ENCODE data around the gene EEF1E1. TPM values are rescaled to one million over a fixed set of nuclear protein-coding genes. Genes with fewer than 3 reads are reported as not detected.

The EEF1E1 gene
- total RNA-seq, 4 donors from 2014 or later: 14.3 to 32.9 (median 23.0) TPM

DNA sequence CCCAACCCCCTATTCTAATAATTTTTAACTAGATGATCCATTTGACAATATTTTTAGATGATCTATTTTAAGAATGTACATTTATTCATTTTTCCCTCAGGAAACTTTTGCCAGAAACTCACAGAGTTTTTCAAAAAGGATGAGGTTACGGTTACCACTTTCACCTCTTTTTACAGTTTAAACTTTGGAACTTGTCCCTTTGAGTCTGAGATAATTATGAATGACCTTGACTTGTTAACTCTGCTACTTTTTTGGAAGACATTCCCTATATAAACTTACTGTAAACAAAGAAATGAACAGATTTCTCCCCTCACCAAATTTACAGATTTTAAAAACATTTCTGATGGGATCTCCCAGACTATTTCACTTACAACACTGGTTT is 19.8 kb downstream of the EEF1E1 start:
- no peak for DNase-seq (ENCODE audit: low spot score)
- no peak for TF ChIP-seq CTCF (IDR thresholded peaks at IDR 0.05)
- ATAC-seq (ENCODE audit: low FRiP score): no peak

DNA sequence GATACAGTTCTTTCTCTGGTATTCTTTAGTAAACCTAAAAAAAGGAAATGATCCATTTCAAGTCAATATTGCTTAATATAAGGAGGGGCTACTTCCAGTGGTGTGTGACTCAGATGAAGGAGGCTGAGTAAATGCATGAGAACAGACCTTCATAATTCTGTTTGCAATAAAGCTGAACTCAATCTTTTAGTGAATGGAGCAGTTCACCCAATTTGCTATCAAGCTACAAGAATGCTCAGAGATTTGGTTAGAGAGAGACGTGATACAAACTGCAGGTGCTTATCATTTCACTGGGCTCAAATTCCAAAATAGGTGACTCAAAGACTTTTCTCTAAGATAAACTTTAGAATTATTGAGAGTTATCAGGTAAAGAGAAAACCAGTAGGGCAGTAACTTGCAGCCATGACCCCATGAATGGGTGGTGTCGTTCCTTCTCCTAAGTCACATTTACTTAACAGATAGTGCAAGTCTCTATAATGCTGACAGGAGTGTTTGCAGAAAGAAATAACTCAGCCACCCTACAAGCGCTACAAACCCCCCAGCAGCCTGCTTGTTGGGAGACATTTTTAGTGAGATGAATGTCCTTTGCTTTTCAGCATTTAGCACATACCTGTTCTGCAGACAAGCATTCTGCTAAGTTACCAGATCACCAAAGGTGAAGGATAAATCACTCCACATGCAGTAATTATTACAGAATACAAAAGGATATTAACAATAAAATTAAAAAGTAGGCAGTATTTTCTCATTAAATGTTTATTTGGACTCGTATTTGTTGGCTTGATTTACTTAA is 21.8 kb downstream of the EEF1E1 start:
- no peak for DNase-seq (ENCODE audit: low spot score)
- no peak for TF ChIP-seq CTCF (IDR thresholded peaks at IDR 0.05)
- ATAC-seq (ENCODE audit: low FRiP score): peak; percentile 68

- DNase-seq (ENCODE audit: low spot score) (no peak), ATAC-seq (ENCODE audit: low FRiP score) (no peak)
- TF ChIP-seq CTCF (IDR thresholded peaks at IDR 0.05): no peak
Measured at GRCh38 chr6:8079126-8079525, 23.2 kb downstream of the EEF1E1 start.

GRCh38 chr6:8077991-8078390 is 24.4 kb downstream of the EEF1E1 start:
- no peak for ATAC-seq (ENCODE audit: low FRiP score)
- no peak for TF ChIP-seq CTCF (IDR thresholded peaks at IDR 0.05)
- no peak for DNase-seq (ENCODE audit: low spot score)

DNA sequence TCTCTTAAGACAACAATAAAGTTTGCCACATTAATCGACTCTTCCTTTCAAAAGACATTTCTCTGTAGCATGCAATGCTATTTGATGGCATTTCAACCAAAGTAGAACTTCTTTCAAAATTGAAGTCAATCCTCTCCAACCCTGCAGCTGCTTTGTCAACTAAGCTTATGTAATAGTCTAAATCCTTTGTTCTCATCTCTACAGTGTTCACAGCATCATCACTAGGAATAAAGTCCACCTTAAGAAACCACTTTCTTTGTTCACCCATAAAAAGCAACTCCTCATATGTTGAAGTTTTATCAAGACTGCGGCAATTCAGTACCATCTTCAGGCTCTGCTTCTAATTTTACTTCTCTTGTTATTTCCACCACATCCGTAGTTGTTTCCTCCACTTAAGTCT is 26.6 kb downstream of the EEF1E1 start:
- ATAC-seq (ENCODE audit: low FRiP score) (no peak), DNase-seq (ENCODE audit: low spot score) (no peak)
- no peak for TF ChIP-seq CTCF (IDR thresholded peaks at IDR 0.05)

- no peak for TF ChIP-seq CTCF (IDR thresholded peaks at IDR 0.05)
- DNase-seq (ENCODE audit: low spot score) (no peak), ATAC-seq (ENCODE audit: low FRiP score) (no peak)
Measured at GRCh38 chr6:8075185-8075584, 27.2 kb downstream of the EEF1E1 start.

DNA sequence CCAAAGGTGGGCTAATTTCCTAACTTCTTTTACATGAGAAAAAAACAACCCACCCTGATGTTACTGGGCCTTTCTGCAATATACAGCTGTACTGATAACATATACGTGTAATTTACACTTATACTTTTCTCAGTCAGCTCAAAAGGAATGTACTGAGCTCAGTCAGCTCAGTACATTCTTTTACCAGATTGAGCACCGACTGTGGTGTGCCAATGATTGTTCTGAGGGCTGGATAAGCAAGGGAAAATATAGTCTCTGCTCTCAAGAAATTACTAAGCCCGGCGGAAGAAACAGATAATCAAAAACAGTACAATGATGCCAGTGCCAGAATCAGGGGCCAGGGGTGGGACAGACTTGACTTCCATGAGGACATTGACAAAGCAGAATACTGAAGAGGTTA is 28.1 kb downstream of the EEF1E1 start:
- DNase-seq (ENCODE audit: low spot score) (no peak), ATAC-seq (ENCODE audit: low FRiP score) (no peak)
- no peak for TF ChIP-seq CTCF (IDR thresholded peaks at IDR 0.05)
